HUES64 (cell line): ENCODE measurements around the gene ZSCAN32.

Experiments
- H3K27ac ChIP-seq: 2 replicates; pipeline ENCODE4 v1.7.0; 2013; ENCODE audit warnings: low read depth, low read length, inconsistent platforms
- H3K27me3 ChIP-seq: 2 replicates; pipeline ENCODE4 v1.6.1; 2013; ENCODE audit warnings: mild to moderate bottlenecking, low read length; ENCODE audit not compliant: insufficient read depth
- H3K36me3 ChIP-seq: 2 replicates; pipeline ENCODE4 v1.6.1; 2013; ENCODE audit warnings: mild to moderate bottlenecking, low read length; ENCODE audit not compliant: insufficient read depth
- H3K4me1 ChIP-seq: 2 replicates; pipeline ENCODE4 v1.6.1; 2013; ENCODE audit warnings: mild to moderate bottlenecking, low read length, moderate library complexity; ENCODE audit not compliant: insufficient read depth
- H3K4me3 ChIP-seq: 2 replicates; pipeline ENCODE4 v1.5.1; 2013; ENCODE audit warnings: mild to moderate bottlenecking, low read length, moderate library complexity
- H3K9ac ChIP-seq: 2 replicates; pipeline ENCODE4 v1.6.1; 2013; ENCODE audit warnings: mild to moderate bottlenecking, low read depth, low read length
- H3K9me3 ChIP-seq: 2 replicates; pipeline ENCODE4 v1.6.1; 2013; ENCODE audit warnings: low read depth, low read length; ENCODE audit not compliant: insufficient read depth
- WGBS: fragments of 150-250, 120-280 bp; methylation state at CpG from one replicate; pipeline ENCODE4 v1.1.7; 2013; ENCODE audit warnings: missing lambda C conversion rate; 5-methylcytosine and 5-hydroxymethylcytosine counted together

Gene ZSCAN32

DNA sequence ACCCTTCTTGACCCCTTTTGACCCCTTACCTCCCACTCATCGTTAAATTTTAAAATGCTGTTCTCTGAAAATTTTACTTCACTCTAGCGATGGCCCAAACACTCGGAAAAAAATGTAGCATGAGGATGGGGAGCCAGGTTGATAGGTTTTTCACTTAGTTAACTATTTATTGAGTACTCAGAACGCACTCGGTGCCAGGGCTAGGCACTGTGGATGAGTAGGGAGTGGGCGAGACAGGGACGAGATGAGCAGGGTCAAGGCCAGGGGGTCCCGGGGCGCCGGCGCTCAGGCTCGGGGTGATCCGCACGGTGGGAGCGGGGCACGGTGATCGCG is 392 bp downstream of the ZSCAN32 start:
- H3K27me3 ChIP-seq = no peaks in the 10 kb centered on the region
- H3K4me3 ChIP-seq = peak overlapping the region; percentile 90
- WGBS = under 1% methylated on average over 18 of the region's 18 CpGs
- H3K9me3 ChIP-seq = peaks cover 20% of the 10 kb centered on the region; the same call in 1 of the 2 replicates
- peak overlapping the region; percentile 87 for H3K9ac ChIP-seq
- H3K4me1 ChIP-seq = no peaks in the 10 kb centered on the region
- peak overlapping the region; percentile 75 for H3K27ac ChIP-seq
- H3K36me3 ChIP-seq = peaks cover 54% of the 10 kb centered on the region

DNA sequence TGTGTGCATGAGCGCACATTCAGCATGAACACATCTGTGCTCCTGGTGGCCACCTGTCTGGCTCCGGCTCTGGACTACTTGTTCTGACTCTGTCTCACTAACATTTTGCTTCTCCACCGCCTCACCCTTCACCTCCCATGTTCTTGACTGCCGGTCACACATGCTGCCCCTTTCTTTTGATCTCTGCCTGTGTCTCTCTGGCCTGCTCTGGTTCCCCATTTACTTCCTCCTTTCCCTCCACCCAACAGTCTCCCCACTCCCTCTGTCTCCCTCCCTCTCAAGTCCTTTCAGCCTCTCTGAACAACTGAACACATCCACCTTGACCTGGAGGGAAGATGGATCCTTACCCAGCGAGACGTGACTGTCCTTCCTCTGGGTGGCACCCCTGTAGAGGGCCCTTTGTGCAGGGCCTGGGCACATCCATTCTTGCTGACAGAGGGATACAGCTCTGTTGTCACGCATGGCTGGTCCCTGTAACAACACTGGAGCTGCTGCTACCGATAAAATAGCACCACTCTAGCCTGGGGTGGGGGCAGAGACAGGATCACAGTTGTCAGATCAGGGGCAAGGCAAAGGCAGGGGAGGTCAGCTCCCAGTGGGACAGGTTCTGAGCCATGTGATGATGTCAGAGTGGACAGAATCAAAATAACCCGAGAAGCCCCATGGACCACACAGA is 11.0 kb downstream of the ZSCAN32 start:
- Histone ChIP-seq H3K4me1 (no peaks in the 10 kb centered on the region), H3K27me3 (no peaks in the 10 kb centered on the region), H3K27ac (no peak overlapping the region), H3K36me3 (peaks cover 72% of the 10 kb centered on the region), H3K4me3 (no peak overlapping the region), H3K9me3 (peaks cover 13% of the 10 kb centered on the region), H3K9ac (no peak overlapping the region)
- WGBS = 90% methylated on average over 9 of the region's 9 CpGs

DNA sequence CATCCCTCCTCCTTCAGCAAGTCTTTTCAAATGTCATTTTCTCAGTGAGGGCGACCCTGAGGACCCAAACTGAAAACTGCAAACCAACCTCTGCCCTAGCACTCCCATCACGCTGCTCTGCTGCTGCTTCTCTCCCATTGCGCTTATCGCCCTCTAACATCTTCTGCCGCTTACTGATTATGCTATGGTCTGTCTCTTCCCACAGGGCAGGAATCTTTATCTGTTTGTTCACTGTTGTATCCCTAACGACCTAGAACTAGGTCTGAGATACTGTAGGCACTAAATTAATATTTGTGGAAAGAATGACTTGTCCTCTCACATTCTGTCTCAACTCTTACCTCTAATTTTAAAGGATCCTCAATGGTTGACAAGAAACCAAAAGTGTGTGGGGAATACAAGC is 12.5 kb downstream of the ZSCAN32 start:
- Histone ChIP-seq H3K4me3 (no peak overlapping the region), H3K9me3 (peaks cover 28% of the 10 kb centered on the region), H3K4me1 (no peaks in the 10 kb centered on the region), H3K36me3 (peaks cover 72% of the 10 kb centered on the region), H3K9ac (no peak overlapping the region), H3K27ac (no peak overlapping the region), H3K27me3 (no peaks in the 10 kb centered on the region)
- 97% methylated on average over 6 of the region's 6 CpGs for WGBS

DNA sequence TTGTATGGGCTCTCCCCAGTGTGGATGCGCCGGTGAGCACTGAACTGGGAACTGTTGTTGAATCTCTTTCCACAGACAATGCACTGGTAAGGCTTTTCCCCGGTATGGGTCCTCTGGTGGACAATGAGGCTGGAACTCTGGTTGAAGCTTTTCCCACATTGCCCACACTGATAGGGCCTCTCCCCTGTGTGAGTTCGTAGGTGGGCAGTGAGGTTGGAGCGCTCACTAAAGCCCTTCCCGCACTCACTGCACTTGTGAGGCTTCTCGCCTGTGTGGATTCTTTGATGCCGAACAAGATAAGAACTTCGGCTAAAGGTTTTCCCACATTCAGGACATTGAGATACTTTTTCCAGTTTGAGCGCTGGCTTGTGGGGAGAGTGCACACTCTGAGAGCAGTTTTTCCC is 17.8 kb downstream of the ZSCAN32 start:
- no peak overlapping the region for H3K27ac ChIP-seq
- no peak overlapping the region for H3K9ac ChIP-seq
- H3K4me3 ChIP-seq = peak overlapping the region; percentile 1; the same call in 1 of the 2 replicates
- no peaks in the 10 kb centered on the region for H3K27me3 ChIP-seq
- H3K4me1 ChIP-seq = no peaks in the 10 kb centered on the region
- peaks cover 66% of the 10 kb centered on the region for H3K9me3 ChIP-seq
- H3K36me3 ChIP-seq = peaks cover 50% of the 10 kb centered on the region
- WGBS = 97% methylated on average over 10 of the region's 10 CpGs

DNA sequence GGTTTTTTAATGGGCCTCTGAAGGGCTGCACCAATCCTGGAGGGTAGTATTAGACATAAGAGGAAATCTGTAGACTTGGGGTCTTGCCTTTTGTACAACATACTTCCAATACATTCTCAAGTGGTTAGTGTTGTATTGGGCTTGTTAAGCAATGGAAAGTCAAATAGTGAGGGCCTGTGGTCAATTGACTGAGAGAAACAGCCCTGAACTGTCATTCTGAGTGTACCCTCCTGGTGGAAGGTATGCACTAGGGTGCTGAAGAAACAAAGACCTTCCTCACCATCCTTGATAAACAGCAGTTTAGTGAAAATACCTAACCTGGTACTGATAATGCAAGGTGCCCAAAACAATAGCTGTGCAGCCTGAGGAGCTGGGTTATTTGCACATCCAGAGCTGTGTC is 22.9 kb downstream of the ZSCAN32 start:
- peaks cover 15% of the 10 kb centered on the region for H3K36me3 ChIP-seq
- peaks cover 50% of the 10 kb centered on the region for H3K9me3 ChIP-seq
- no peak overlapping the region for H3K27ac ChIP-seq
- no peaks in the 10 kb centered on the region for H3K4me1 ChIP-seq
- H3K27me3 ChIP-seq = no peaks in the 10 kb centered on the region
- H3K9ac ChIP-seq = no peak overlapping the region
- H3K4me3 ChIP-seq = no peak overlapping the region

DNA sequence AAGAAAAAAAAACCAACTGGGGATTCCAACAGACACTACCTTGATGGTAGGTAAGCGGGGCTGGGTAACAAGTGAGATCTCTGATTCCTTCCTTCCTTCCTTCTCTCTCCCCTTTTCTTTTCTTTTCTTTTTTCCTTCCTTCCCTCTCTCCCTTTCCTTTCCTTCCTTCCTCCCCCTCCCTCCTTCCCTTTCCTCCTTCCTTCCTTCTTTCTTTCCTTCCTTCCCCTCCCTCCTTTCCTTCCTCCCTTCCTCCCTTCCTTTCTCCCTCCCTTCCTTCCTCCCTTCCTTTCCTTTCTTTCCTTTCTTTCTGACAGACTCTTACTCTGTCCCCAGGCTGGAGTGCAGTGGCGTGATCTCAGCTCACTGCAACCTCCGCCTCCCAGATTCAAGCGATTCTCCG is 25.1 kb downstream of the ZSCAN32 start:
- Histone ChIP-seq H3K36me3 (no peaks in the 10 kb centered on the region), H3K9ac (no peak overlapping the region), H3K27ac (no peak overlapping the region), H3K9me3 (peaks cover 28% of the 10 kb centered on the region), H3K4me1 (no peaks in the 10 kb centered on the region), H3K4me3 (no peak overlapping the region), H3K27me3 (no peaks in the 10 kb centered on the region)
- 95% methylated on average over 5 of the region's 5 CpGs for WGBS

DNA sequence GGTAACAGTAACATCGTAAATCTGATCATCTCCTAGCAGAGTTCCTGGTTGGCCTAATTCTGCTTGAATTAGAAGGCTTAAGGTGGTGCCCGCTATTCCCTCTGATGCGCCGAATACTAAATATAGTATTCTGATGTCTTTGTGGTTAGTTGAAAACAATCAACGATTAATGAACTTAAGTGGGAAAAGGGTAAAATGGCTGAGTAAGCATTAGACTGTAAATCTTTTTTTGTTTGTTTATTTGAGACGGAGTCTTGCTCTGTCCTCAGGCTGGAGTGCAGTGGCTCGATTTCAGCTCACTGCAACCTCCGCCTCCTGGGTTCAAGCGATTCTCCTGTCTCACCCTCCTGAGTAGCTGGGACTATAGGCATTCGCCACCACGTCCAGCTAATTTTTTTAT is 31.7 kb downstream of the ZSCAN32 start:
- no peaks in the 10 kb centered on the region for H3K36me3 ChIP-seq
- H3K4me3 ChIP-seq = no peak overlapping the region
- H3K27ac ChIP-seq = no peak overlapping the region
- no peaks in the 10 kb centered on the region for H3K9me3 ChIP-seq
- no peak overlapping the region for H3K9ac ChIP-seq
- WGBS = 93% methylated on average over 11 of the region's 11 CpGs
- no peaks in the 10 kb centered on the region for H3K4me1 ChIP-seq
- H3K27me3 ChIP-seq = no peaks in the 10 kb centered on the region

DNA sequence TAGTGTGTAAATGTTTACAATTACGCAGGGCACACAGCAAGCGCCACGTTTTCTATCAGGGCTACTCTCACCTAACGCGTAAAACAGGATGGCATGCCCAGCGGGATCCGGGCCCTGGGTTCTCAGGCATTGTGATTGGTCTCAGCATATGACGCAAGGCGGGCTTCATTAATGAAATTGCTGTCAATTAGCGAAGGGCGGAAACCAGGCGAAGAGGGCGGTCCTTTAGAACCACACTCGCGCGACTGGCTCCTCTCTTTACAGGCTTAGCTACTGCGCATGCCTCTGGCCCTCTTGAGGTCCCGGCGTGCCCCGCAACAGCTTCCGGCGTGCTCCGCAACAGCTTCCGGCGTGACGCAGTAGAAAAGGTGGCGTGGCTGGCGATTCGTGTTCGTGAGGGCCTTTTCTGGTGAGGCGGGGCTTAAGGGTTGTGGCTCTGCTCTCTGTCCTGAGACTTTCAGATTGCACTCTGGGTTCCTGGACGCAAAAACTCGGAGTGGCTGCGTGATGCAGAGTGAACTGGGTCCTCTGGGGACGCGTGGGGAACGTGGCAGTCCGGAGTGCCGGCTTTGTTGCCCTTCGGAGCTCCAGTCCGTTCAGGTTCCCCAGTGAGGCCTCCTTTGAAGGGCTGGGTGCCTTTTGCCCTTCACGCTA is 35.9 kb downstream of the ZSCAN32 start:
- no peaks in the 10 kb centered on the region for H3K36me3 ChIP-seq
- no peak overlapping the region for H3K4me3 ChIP-seq
- no peaks in the 10 kb centered on the region for H3K4me1 ChIP-seq
- H3K9ac ChIP-seq = no peak overlapping the region
- no peaks in the 10 kb centered on the region for H3K9me3 ChIP-seq
- H3K27ac ChIP-seq = no peak overlapping the region
- 0 out of 2 replicates have a peak, but pooled peaks cover 4% of the 10 kb centered on the region for H3K27me3 ChIP-seq
- WGBS = 91% methylated on average over 42 of the region's 42 CpGs

DNA sequence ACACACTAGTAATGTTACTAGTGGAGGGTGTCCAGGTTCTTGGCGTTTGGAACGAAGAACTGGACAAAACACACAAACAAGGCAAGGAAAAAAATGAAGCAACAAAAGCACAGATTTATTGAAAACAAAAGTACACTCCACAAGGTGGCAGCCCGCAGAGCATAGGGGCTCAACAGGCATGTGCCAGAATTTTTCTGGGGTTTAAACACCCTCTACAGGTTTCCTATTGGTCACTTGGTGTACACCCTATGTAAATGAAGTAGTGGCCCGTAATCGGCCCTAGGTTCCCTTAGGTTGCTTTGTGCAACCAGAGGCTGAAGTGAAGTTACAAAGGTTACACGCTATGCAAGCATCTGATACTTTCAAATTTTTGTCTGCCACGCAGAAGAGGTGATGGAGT is 37.0 kb downstream of the ZSCAN32 start:
- no peak overlapping the region for H3K27ac ChIP-seq
- H3K4me1 ChIP-seq = no peaks in the 10 kb centered on the region
- 82% methylated on average over 7 of the region's 7 CpGs for WGBS
- H3K36me3 ChIP-seq = no peaks in the 10 kb centered on the region
- H3K27me3 ChIP-seq = peaks cover 6% of the 10 kb centered on the region; the same call in 1 of the 2 replicates
- H3K9me3 ChIP-seq = no peaks in the 10 kb centered on the region
- H3K9ac ChIP-seq = no peak overlapping the region
- no peak overlapping the region for H3K4me3 ChIP-seq

DNA sequence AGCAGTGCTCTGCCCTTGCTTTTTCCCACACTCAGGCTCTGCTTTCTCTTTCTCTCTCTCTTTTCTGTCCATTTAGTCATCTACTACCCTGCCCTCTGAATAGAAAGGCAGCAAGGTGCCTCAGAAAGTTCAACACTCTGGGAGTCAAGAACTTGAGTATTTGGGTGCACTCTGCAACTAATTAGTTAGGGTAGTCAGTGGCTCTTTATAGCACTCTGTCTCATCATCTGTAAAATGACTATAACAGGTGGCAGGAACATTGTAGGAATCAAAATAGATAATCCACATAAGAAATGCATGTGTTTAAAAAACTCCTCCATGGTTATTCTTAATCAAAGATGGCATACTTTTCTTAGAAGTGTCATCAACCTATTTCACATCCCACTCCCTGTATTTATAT is 37.9 kb downstream of the ZSCAN32 start:
- no peaks in the 10 kb centered on the region for H3K9me3 ChIP-seq
- H3K27me3 ChIP-seq = peaks cover 6% of the 10 kb centered on the region; the same call in 1 of the 2 replicates
- no peak overlapping the region for H3K4me3 ChIP-seq
- no peak overlapping the region for H3K27ac ChIP-seq
- no peaks in the 10 kb centered on the region for H3K4me1 ChIP-seq
- no peaks in the 10 kb centered on the region for H3K36me3 ChIP-seq
- no peak overlapping the region for H3K9ac ChIP-seq

DNA sequence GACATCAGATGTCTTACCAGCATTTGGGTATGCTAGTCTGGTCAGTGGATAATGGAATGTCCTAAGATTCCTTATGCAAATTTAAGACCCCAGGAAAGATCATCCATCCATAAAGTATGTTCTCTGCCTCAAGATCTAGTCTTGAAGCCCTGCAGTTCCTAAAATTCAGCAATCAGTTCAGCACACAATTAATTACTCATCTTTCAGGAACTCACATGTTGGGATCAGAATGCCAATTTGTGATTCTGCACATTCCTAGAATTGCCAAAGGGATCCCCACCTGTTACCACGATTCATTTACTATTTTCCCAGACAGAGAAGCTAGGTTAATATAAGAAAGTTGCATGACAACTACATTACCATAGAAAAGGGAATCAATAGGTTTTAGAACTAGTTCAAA is 41.9 kb downstream of the ZSCAN32 start:
- no peaks in the 10 kb centered on the region for H3K36me3 ChIP-seq
- H3K4me3 ChIP-seq = no peak overlapping the region
- H3K4me1 ChIP-seq = no peaks in the 10 kb centered on the region
- H3K27ac ChIP-seq = no peak overlapping the region
- peaks cover 6% of the 10 kb centered on the region; the same call in 1 of the 2 replicates for H3K27me3 ChIP-seq
- no peak overlapping the region for H3K9ac ChIP-seq
- peaks cover 11% of the 10 kb centered on the region; the same call in 1 of the 2 replicates for H3K9me3 ChIP-seq
- no CpG with 5 or more reads among the region's 1 CpG for WGBS
